OCI-M2 (cell line): ENCODE measurements around the gene NKD2.
"Not testable (repeated sequence)": the region's sequence is repeated elsewhere in the genome, so short reads cannot be mapped to it uniquely, and the experiment has no call there.

Experiments used
- DNase-seq: peaks from one replicate; lab custom pipeline; 2025; ENCODE audit not compliant: unreplicated experiment; lab: John Stamatoyannopoulos, UW

The NKD2 gene

GRCh38 chr5:1055896-1056610, 47.5 kb downstream of the NKD2 start:
- no peak for DNase-seq

- DNase-seq: no peak
Measured at GRCh38 chr5:1056611-1057484, 48.2 kb downstream of the NKD2 start.

- no peak for DNase-seq
Measured at GRCh38 chr5:1057485-1058082, 49.0 kb downstream of the NKD2 start.

- DNase-seq: no peak
Measured at GRCh38 chr5:1058083-1058945, 49.7 kb downstream of the NKD2 start.

- DNase-seq: no peak
Measured at GRCh38 chr5:1058988-1059883, 50.6 kb downstream of the NKD2 start.

GRCh38 chr5:1059884-1060263, 51.3 kb downstream of the NKD2 start:
- DNase-seq: no peak

GRCh38 chr5:1060535-1060981, 52.0 kb downstream of the NKD2 start:
- no peak for DNase-seq

GRCh38 chr5:1061292-1061691, 52.7 kb downstream of the NKD2 start:
- not testable (repeated sequence) for DNase-seq

- no peak for DNase-seq
Measured at GRCh38 chr5:1061916-1062315, 53.3 kb downstream of the NKD2 start.

- no peak for DNase-seq
Measured at GRCh38 chr5:1062761-1063568, 54.4 kb downstream of the NKD2 start.

GRCh38 chr5:1063661-1064382, 55.2 kb downstream of the NKD2 start:
- no peak for DNase-seq

GRCh38 chr5:1064383-1065142, 56.0 kb downstream of the NKD2 start:
- no peak for DNase-seq

- no peak for DNase-seq
Measured at GRCh38 chr5:1065143-1065750, 56.6 kb downstream of the NKD2 start.

GRCh38 chr5:1065891-1066650, 57.5 kb downstream of the NKD2 start:
- DNase-seq: no peak

- DNase-seq: no peak
Measured at GRCh38 chr5:1066676-1067075, 58.1 kb downstream of the NKD2 start.
